HepG2 (cell line): Measurements from ENCODE around the gene OR13C8. TPM values are rescaled to one million over a fixed set of nuclear protein-coding genes. Genes with fewer than 3 reads are reported as not detected.

Source experiments
- ATAC-seq: fragments of 200-7000 bp; cut with Tn5 transposase; 3 replicates; pipeline ENCODE4 v1.9.1; 2020; ENCODE audit warnings: mild to moderate bottlenecking, moderate library complexity
- BruUV-seq: library from RNA; stranded (reverse); fragments of 400-500 nt; replicated peaks from 2 replicates; lab custom pipeline; 2021; lab: Mats Ljungman, UMichigan
- CTCF ChIA-PET: fragments of 300-600 bp; formaldehyde crosslinking; extraction: SDS; loops from one replicate; lab custom pipeline; 2021; ENCODE audit warnings: low total read pairs, inconsistent platforms, low intra/inter-chr PET ratio; lab: Yijun Ruan, JAX
- POLR2A ChIA-PET: fragments of 350-600 bp; sonication (Branson Sonifier 250); formaldehyde crosslinking; loops from one replicate; lab custom pipeline; 2020; ENCODE audit warnings: antibody characterized with exemption, inconsistent platforms; lab: Yijun Ruan, JAX
- DNase-seq: peaks from one replicate; pipeline ENCODE4 v3.0.0-alpha.2; 2015; ENCODE audit warnings: low spot score
- FAIRE-seq: peaks from 3 replicates; lab custom pipeline; 2011; peaks lifted over from hg19 to GRCh38; lab: Jason Lieb, UNC
- H2AFZ ChIP-seq: one replicate; pipeline ENCODE4 v1.6.1; 2011; ENCODE audit warnings: low read length, inconsistent platforms
- H3K27ac ChIP-seq: fragments of 300-600 bp; 3 replicates; pipeline ENCODE4 v1.8.0; 2011; ENCODE audit warnings: mixed run types, mild to moderate bottlenecking, mixed read lengths, low read length, inconsistent platforms; ENCODE audit not compliant: insufficient read depth; ENCODE audit errors: extremely low read length
- H3K27me3 ChIP-seq, 2 experiments: fragments of 200-600 bp in 1 of 2; 2 replicates in 1 of 2; 3 replicates in 1 of 2; pipeline versions ENCODE4 v1.6.0 to v1.8.0; 2011; ENCODE audit warnings: low read length in 2 of 2, mild to moderate bottlenecking in 2 of 2, moderate library complexity in 2 of 2, inconsistent platforms in 1 of 2; ENCODE audit not compliant: insufficient read depth in 2 of 2, control insufficient read depth in 1 of 2
- H3K36me3 ChIP-seq, 2 experiments: fragments of 200-600 bp in 1 of 2; replicated peaks in 1 of 2; 2 replicates in 1 of 2; 3 replicates in 1 of 2; pipeline versions ENCODE4 v1.5.1 to v1.8.0; 2011; ENCODE audit warnings: low read length in 2 of 2, inconsistent platforms in 1 of 2; ENCODE audit not compliant: insufficient read depth in 2 of 2, control insufficient read depth in 1 of 2
- H3K4me1 ChIP-seq: 2 replicates; pipeline ENCODE4 v1.5.1; 2012; ENCODE audit warnings: low read length, inconsistent platforms; ENCODE audit not compliant: insufficient read depth
- H3K4me2 ChIP-seq: 2 replicates; pipeline ENCODE4 v1.6.0; 2011; ENCODE audit warnings: low read depth, low read length, inconsistent platforms
- H3K4me3 ChIP-seq, 3 experiments: fragments of 200-600 bp in 1 of 3; sonication (generic), shearing (Covaris generic) in 1 of 3; replicated peaks in 1 of 3; 2 replicates each; pipeline ENCODE4 v1.5.1; 2011 to 2016; ENCODE audit warnings: low read length in 3 of 3, inconsistent platforms in 2 of 3, low read depth in 2 of 3, mild to moderate bottlenecking in 2 of 3, control low read depth in 1 of 3, mixed read lengths in 1 of 3; ENCODE audit not compliant: insufficient read depth in 1 of 3
- H3K79me2 ChIP-seq: one replicate; pipeline ENCODE4 v1.6.1; 2011; ENCODE audit warnings: low read length, inconsistent platforms; ENCODE audit not compliant: insufficient read depth
- H3K9ac ChIP-seq: 2 replicates; pipeline ENCODE4 v1.6.0; 2011; ENCODE audit warnings: mild to moderate bottlenecking, low read depth, low read length, inconsistent platforms; ENCODE audit not compliant: insufficient read depth
- H3K9me3 ChIP-seq: 2 replicates; pipeline ENCODE4 v1.5.1; 2012; ENCODE audit warnings: mild to moderate bottlenecking, low read length
- H4K20me1 ChIP-seq: 2 replicates; pipeline ENCODE4 v1.6.0; 2011; ENCODE audit warnings: inconsistent platforms, mild to moderate bottlenecking, low read length, moderate library complexity; ENCODE audit not compliant: insufficient read depth
- ATF7 ChIP-seq, 2 experiments: fragments of 450-650 bp in 1 of 2; sonication (generic) in 1 of 2; formaldehyde crosslinking in 1 of 2; IDR thresholded peaks; 2 replicates each; pipeline versions ENCODE4 v1.4.0 to v1.6.1; 2016 to 2020; ENCODE audit warnings: antibody characterized with exemption in 1 of 2, mild to moderate bottlenecking in 1 of 2, missing genetic modification reagents in 1 of 2
- CEBPB ChIP-seq: IDR thresholded peaks from 2 replicates; pipeline ENCODE4 v1.6.1; 2011; ENCODE audit warnings: low read depth, low read length, improper control_type of control experiment, borderline replicate concordance
- EHMT2 ChIP-seq: fragments of 200-600 bp; sonication (generic); IDR thresholded peaks from 2 replicates; pipeline ENCODE4 v1.7.0; 2017; ENCODE audit warnings: antibody characterized with exemption, low read depth, low read length, borderline replicate concordance
- FOXC1 ChIP-seq: sonication (generic); formaldehyde crosslinking; IDR thresholded peaks from 2 replicates; pipeline ENCODE4 v1.8.0; 2022; ENCODE audit warnings: mild to moderate bottlenecking, missing genetic modification reagents, borderline replicate concordance
- MIXL1 ChIP-seq: IDR thresholded peaks from 2 replicates; pipeline ENCODE4 v1.6.1; 2016
- RXRA ChIP-seq: sonication (generic); formaldehyde crosslinking; IDR thresholded peaks from 2 replicates; pipeline ENCODE4 v1.5.1; 2020; ENCODE audit warnings: missing genetic modification reagents
- SIX4 ChIP-seq: sonication (generic); formaldehyde crosslinking; IDR thresholded peaks from 2 replicates; pipeline ENCODE4 v1.4.0; 2020; ENCODE audit warnings: missing genetic modification reagents
- TARDBP ChIP-seq: sonication (generic); formaldehyde crosslinking; IDR thresholded peaks from 2 replicates; pipeline ENCODE4 v1.8.0; 2022; ENCODE audit warnings: mild to moderate bottlenecking, missing genetic modification reagents
- TGIF2 ChIP-seq: IDR thresholded peaks from 2 replicates; pipeline ENCODE4 v1.6.1; 2016; ENCODE audit warnings: control low read depth, missing compliant biosample characterization
- ZBTB38 ChIP-seq: sonication (generic); formaldehyde crosslinking; IDR thresholded peaks from 2 replicates; pipeline ENCODE4 v1.5.1; 2020; ENCODE audit warnings: mild to moderate bottlenecking, missing genetic modification reagents
- ZFP36L2 ChIP-seq: sonication (generic); formaldehyde crosslinking; IDR thresholded peaks from 2 replicates; pipeline ENCODE4 v1.4.0; 2020; ENCODE audit warnings: missing genetic modification reagents
- ZNF143 ChIP-seq: sonication (generic); formaldehyde crosslinking; IDR thresholded peaks from 2 replicates; pipeline ENCODE4 v1.4.0; 2020; ENCODE audit warnings: missing genetic modification reagents
- WGBS: methylation state at CpG from one replicate; pipeline ENCODE4 v1.1.6; 2017; ENCODE audit warnings: low lambda C conversion rate; 5-methylcytosine and 5-hydroxymethylcytosine counted together
- in situ Hi-C: cut with HindIII; loops from 2 replicates; pipeline ENCODE4 v1.10.0; 2017; ENCODE audit warnings: low pct_unique_long_range_greater_than_20kb; ENCODE audit not compliant: extremely low pct_ligation_motif_present
- intact Hi-C: fragments of 100-400 bp; cut with micrococcal nuclease; formaldehyde crosslinking; loops from one replicate; pipeline ENCODE4 v1.10.0; 2022; ENCODE audit not compliant: unreplicated experiment
- polyA plus RNA-seq, 8 experiments: library from polyadenylated mRNA; depleted of rRNA in 3 of 8; stranded (reverse) in 7 of 8; unstranded in 1 of 8; fragments of >200 nt; fragmentation: Illumina TruSeq in 4 of 8; extraction: Trizol in 4 of 8; gene quantifications; 2 replicates each; pipeline versions ENCODE4 v1.2.1 to v1.2.3, GENCODE V29; 2011 to 2016; ENCODE audit warnings: low read depth in 4 of 8, missing spikeins in 1 of 8, mixed read lengths in 1 of 8; ENCODE audit not compliant: insufficient read depth in 1 of 8
- total RNA-seq, 5 experiments: library from RNA; depleted of rRNA; stranded (reverse); fragments of >200 nt; fragmentation: Illumina TruSeq; extraction: Trizol; gene quantifications; 2 replicates each; pipeline ENCODE4 v1.2.3, GENCODE V29; 2016; ENCODE audit warnings: low read depth in 1 of 5
- TF ChIP-seq, protein P1 (sequence below): fragments of 450-650 bp; IDR thresholded peaks from 2 replicates; pipeline ENCODE4 v1.6.1; 2017; ENCODE audit warnings: mild to moderate bottlenecking

The OR13C8 gene
- total and polyA plus RNA-seq, 2 of the 13 experiments (the other 11 are each of a cell fraction or from before 2014, with no cell fraction given) = not detected

DNA sequence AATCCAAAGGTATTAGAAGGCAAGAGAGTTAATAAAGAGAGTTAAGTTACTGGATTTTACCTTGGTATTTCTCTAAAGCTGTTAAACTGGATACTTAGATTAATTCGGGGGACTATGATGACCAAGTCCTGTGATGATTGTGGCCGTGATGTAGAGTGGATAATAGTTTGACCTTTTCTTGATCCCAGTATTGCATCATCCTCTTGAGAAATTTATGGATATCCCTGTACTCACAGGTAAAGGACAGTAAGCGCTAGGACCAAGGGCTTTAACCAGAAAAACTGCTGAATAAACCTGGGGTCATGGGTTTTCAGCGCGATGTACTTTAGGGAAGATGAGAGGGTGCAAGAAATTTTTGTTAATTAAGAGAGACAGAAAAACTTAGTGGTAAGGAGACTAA is 8.3 kb downstream of the OR13C8 start:
- no peak for FAIRE-seq
- POLR2A ChIA-PET = no interaction called here
- CTCF ChIA-PET = no interaction called here

DNA sequence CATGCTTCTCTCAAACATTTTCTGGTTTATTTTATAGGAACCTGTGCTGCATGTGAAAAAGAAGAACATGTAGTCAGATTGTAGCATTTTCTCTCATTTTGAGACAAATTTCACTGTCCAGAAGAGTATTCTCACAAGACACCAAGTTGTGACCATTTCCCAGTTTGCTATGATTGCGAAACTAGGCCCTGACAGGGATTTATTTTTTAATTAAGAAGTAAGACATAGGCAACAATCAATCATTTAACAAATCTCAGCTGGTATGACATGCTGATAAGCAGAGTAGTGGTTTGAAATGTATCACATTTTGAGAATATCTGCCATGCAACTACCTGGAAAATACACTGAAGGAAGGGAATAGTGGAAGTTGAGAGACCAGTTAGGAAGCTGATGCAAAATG is 11.6 kb downstream of the OR13C8 start:
- no peak for FAIRE-seq
- in situ Hi-C loops = no loop called here
- CTCF ChIA-PET = no interaction called here

More for the DNA sequence above, 8.3 kb downstream of the OR13C8 start:
- WGBS = 41% methylated on average over 5 of the region's 5 CpGs
- Histone ChIP-seq H3K79me2 (no peaks in the 10 kb centered on the region), H3K27ac (no peak overlapping the region), H4K20me1 (no peaks in the 10 kb centered on the region), H3K4me3 (no peak overlapping the region), H3K4me2 (no peak overlapping the region), H3K9me3 (no peaks in the 10 kb centered on the region), H3K27me3 (no peaks in the 10 kb centered on the region), H3K4me1 (no peaks in the 10 kb centered on the region), H3K36me3 (no peaks in the 10 kb centered on the region), H2AFZ (no peak overlapping the region), H3K9ac (no peak overlapping the region)
- ATAC-seq (no peak), DNase-seq (no peak)
- TF ChIP-seq SIX4 (CRISPR knock-in tag) (no peak), EHMT2 (no peak), ATF7 (IDR thresholded peaks at IDR 0.05) (peak; percentile 56), ATF7 (CRISPR knock-in tag; IDR thresholded peaks at IDR 0.05) (no peak), CEBPB (peak; percentile 72), TARDBP (CRISPR knock-in tag) (no peak)
- intact Hi-C loops = no loop called here
- BruUV-seq = no TSS peak
- in situ Hi-C loops = no loop called here

More for the DNA sequence above, 11.6 kb downstream of the OR13C8 start:
- Histone ChIP-seq H3K27ac (no peak overlapping the region), H3K79me2 (no peaks in the 10 kb centered on the region), H3K4me2 (no peak overlapping the region), H3K27me3 (no peaks in the 10 kb centered on the region), H3K4me1 (no peaks in the 10 kb centered on the region), H3K9ac (no peak overlapping the region), H4K20me1 (no peaks in the 10 kb centered on the region), H3K4me3 (no peak overlapping the region), H3K36me3 (no peaks in the 10 kb centered on the region), H2AFZ (no peak overlapping the region), H3K9me3 (no peaks in the 10 kb centered on the region)
- POLR2A ChIA-PET = no interaction called here
- no TSS peak for BruUV-seq
- no peak for TF ChIP-seq ZFP36L2 (CRISPR knock-in tag)
- no peak for TF ChIP-seq MIXL1 (CRISPR knock-in tag)
- TF ChIP-seq, protein P1, sequence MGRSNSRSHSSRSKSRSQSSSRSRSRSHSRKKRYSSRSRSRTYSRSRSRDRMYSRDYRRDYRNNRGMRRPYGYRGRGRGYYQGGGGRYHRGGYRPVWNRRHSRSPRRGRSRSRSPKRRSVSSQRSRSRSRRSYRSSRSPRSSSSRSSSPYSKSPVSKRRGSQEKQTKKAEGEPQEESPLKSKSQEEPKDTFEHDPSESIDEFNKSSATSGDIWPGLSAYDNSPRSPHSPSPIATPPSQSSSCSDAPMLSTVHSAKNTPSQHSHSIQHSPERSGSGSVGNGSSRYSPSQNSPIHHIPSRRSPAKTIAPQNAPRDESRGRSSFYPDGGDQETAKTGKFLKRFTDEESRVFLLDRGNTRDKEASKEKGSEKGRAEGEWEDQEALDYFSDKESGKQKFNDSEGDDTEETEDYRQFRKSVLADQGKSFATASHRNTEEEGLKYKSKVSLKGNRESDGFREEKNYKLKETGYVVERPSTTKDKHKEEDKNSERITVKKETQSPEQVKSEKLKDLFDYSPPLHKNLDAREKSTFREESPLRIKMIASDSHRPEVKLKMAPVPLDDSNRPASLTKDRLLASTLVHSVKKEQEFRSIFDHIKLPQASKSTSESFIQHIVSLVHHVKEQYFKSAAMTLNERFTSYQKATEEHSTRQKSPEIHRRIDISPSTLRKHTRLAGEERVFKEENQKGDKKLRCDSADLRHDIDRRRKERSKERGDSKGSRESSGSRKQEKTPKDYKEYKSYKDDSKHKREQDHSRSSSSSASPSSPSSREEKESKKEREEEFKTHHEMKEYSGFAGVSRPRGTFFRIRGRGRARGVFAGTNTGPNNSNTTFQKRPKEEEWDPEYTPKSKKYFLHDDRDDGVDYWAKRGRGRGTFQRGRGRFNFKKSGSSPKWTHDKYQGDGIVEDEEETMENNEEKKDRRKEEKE = no peak
- no peak for TF ChIP-seq FOXC1 (CRISPR knock-in tag)
- TF ChIP-seq RXRA (CRISPR knock-in tag) = no peak
- no peak for TF ChIP-seq ZBTB38 (CRISPR knock-in tag)
- TF ChIP-seq ZNF143 (CRISPR knock-in tag) = no peak
- TF ChIP-seq TGIF2 (CRISPR knock-in tag) = no peak
- intact Hi-C loops = no loop called here
- WGBS = 0% methylated on average over 1 of the region's 1 CpG
- DNase-seq (no peak), ATAC-seq (no peak)
